Measurements from ENCODE around the gene STT3B.

Gene STT3B

DNA sequence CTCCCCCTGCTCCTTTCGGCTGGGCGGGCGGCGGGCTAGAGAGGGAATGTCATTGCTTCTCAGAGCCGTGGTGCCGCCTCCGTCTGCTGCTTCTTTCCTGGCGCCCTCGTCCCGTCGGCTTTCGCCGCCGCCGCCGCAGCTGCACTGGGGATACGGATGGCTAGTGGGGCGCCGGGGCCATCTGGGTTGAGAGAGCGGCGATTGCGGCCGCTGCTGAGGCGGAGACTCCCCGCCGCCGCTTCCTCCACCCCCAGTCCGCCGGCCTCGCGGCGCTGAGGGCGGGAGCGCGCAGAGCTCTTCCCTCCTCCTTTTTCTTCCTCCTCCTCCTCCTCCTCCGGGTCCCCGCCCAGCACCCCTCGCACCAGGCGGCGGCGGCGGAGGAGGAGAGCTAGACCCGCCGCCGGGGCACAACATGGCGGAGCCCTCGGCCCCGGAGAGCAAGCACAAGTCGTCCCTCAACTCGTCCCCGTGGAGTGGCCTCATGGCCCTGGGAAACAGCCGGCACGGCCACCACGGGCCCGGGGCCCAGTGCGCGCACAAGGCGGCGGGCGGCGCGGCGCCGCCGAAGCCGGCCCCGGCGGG lies at the start of gene STT3B:
TSS of gene STT3B (plus strand) at position 339 of the 582 bp plus-strand sequence. CDS start at position 413, 74 bp downstream.
- H3K27ac ChIP-seq, result peak within 1 kb of the TSS; percentile 97
- no peak for TF ChIP-seq ZFX (IDR thresholded peaks at IDR 0.05; ENCODE audit: borderline replicate concordance)
- TF ChIP-seq, protein P1, sequence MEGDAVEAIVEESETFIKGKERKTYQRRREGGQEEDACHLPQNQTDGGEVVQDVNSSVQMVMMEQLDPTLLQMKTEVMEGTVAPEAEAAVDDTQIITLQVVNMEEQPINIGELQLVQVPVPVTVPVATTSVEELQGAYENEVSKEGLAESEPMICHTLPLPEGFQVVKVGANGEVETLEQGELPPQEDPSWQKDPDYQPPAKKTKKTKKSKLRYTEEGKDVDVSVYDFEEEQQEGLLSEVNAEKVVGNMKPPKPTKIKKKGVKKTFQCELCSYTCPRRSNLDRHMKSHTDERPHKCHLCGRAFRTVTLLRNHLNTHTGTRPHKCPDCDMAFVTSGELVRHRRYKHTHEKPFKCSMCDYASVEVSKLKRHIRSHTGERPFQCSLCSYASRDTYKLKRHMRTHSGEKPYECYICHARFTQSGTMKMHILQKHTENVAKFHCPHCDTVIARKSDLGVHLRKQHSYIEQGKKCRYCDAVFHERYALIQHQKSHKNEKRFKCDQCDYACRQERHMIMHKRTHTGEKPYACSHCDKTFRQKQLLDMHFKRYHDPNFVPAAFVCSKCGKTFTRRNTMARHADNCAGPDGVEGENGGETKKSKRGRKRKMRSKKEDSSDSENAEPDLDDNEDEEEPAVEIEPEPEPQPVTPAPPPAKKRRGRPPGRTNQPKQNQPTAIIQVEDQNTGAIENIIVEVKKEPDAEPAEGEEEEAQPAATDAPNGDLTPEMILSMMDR (IDR thresholded peaks at IDR 0.05), result no peak

DNA sequence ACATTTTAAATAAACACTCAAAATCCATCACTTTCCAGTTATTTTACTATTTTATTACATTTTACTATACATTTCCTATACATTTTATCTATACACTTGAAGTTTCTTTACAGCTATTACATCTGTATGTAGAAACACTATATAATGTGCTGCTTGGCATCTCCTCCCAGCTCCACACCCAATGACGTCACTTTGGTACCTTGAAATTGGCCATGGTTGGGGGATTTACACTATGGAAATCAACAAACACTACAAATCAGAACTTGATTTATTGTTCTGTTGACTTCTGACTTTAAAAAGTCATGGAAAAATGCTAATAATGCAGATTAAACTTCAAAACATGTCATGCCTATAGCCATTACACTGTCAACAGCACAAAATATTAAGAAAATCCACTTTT lies 48.9 kb upstream of the STT3B start:
- no peak for TF ChIP-seq ZFX (IDR thresholded peaks at IDR 0.05; ENCODE audit: borderline replicate concordance)
- TF ChIP-seq, protein P1 (IDR thresholded peaks at IDR 0.05), result no peak
- H3K27ac ChIP-seq, result no peak overlapping the region

DNA sequence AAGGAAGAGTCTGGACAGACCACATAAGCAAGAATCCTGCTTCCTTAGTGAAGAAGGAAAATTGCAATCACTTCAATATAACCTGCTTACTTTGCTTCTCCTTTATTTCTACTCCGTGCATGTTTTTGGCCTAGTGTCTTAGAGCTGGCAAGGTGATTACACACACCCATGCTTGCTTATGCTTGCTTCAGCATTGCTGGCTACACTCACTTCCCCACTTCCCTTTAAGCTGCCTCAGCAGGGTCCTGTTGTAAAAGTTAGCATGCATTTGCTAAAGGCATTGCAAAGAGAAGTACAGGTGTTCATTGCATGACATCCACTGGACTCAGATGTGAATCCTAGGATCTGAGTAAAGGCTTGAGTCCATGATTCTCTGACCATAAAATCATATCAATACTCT lies 47.5 kb upstream of the STT3B start:
- H3K27ac ChIP-seq, result no peak overlapping the region
- no peak for TF ChIP-seq ZFX (IDR thresholded peaks at IDR 0.05; ENCODE audit: borderline replicate concordance)
- TF ChIP-seq, protein P1 (IDR thresholded peaks at IDR 0.05), result no peak

DNA sequence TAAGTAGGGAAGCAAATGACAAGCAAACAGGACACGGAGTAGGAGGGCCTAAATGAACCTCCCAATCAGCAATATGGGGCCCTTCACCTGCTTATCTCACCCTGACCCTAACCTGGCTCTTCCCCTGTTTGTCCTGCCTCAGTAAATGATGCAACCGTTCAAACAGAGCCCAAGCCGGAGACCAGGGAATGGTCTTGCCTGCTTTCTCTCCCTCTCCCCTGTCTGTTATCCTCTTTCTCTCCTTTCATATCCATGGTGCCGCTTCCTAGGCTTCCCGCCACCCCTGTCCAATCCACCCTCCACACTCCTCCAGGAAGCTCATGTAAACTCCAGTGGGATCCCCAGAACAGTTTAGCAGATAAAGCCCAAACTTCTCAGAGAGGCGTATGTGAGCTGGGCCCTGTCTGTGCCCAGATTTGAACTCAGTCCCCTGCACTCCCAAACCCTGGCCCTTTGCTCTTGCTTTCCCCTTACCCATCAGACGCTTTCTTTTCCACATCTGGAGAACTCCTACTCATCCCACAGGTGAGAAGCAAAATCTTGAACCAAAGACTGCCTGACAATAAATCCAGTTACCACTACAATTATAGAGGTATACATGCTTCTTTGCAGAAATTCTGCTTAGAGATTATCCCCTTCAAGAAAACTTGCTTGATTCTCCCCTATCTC lies 45.7 kb upstream of the STT3B start:
- TF ChIP-seq, protein P1 (IDR thresholded peaks at IDR 0.05), result no peak
- no peak for TF ChIP-seq ZFX (IDR thresholded peaks at IDR 0.05; ENCODE audit: borderline replicate concordance)
- no peak overlapping the region for H3K27ac ChIP-seq

DNA sequence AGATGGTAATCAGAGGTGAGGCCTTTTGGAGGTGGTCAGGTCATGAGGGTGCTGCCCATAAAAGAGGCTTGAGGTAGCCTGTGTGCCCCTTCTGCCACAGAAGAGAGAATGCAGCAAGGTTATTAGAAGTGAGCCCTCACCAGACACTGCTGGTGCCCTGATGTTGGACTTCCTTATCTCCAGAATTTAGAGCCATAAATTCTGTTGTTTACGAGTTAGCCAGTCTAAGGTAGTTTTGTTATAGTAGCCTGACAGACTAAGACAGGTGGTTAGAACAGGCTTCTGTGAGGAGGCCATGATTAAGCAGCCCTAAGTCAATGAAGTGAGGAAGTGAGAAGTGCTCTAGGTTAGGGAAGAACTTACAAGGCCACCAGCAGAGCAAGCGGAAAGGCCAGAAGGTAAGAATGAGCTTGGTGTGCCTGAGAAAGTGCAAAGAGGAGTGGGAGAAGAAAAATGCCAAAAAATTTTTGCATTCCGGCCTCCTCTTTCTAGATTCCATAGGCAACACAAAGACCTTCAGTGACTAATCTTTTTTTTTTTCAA lies 44.2 kb upstream of the STT3B start:
- TF ChIP-seq, protein P1 (IDR thresholded peaks at IDR 0.05), result no peak
- TF ChIP-seq ZFX (IDR thresholded peaks at IDR 0.05; ENCODE audit: borderline replicate concordance), result no peak
- H3K27ac ChIP-seq, result no peak overlapping the region

DNA sequence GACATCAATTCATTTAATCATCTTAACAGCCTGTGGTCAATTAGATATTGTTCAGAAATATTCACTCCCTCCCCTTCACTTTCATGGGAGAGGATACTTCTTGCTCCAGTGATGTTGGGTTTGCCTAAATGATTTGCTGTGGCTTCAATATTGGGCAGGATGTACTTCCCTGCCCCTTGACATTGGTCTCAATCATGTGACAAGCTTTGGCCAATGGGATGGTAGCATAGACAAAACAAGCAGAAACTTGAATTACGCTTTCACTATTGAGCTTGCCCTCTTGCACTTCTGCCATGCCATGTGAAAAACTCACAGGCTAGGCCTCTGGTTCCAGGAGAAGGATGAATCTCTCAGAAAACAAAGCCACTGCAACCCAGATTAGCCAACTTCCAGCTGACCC lies 42.2 kb upstream of the STT3B start:
- no peak overlapping the region for H3K27ac ChIP-seq
- TF ChIP-seq, protein P1 (IDR thresholded peaks at IDR 0.05), result no peak
- no peak for TF ChIP-seq ZFX (IDR thresholded peaks at IDR 0.05; ENCODE audit: borderline replicate concordance)

DNA sequence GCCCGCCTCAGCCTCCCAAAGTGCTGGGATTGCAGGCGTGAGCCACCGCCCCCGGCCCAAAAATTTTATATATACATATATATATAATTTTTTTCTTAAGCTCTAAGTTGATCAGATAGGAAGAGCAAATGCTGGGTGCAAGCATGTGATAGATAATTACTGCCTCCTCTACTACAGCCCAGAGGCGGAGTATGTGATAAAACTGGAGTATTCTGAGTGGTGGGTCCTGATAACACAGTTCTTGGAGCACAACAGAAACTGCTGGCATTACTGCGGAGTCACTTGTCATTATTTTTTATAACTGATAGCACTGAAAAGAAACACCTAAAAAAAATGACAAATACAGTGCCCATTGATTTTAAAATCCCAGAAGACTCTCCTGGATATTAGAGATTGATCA lies 41.1 kb upstream of the STT3B start:
- no peak for TF ChIP-seq ZFX (IDR thresholded peaks at IDR 0.05; ENCODE audit: borderline replicate concordance)
- TF ChIP-seq, protein P1 (IDR thresholded peaks at IDR 0.05), result no peak
- no peak overlapping the region for H3K27ac ChIP-seq

All from 22Rv1 (cell line).